HepG2 (cell line): ENCODE measurements around the gene DGKG. TPM values are rescaled to one million over a fixed set of nuclear protein-coding genes. Genes with fewer than 3 reads are reported as not detected.

Source experiments
- BCL6 ChIP-seq: IDR thresholded peaks from 2 replicates; pipeline ENCODE4 v1.6.1; 2016; ENCODE audit warnings: missing genetic modification reagents, missing compliant biosample characterization
- CBX1 ChIP-seq: IDR thresholded peaks from one replicate; pipeline ENCODE4 v1.6.1; 2016; ENCODE audit warnings: antibody characterized with exemption, low read depth
- CC2D1A ChIP-seq: sonication (generic); formaldehyde crosslinking; IDR thresholded peaks from 2 replicates; pipeline ENCODE4 v1.8.1; 2023; ENCODE audit warnings: mild to moderate bottlenecking, missing genetic modification reagents
- EED ChIP-seq: sonication (generic); formaldehyde crosslinking; IDR thresholded peaks from 2 replicates; pipeline ENCODE4 v1.5.0; 2020; ENCODE audit warnings: mild to moderate bottlenecking, missing genetic modification reagents
- ELF1 ChIP-seq: sonication (generic); formaldehyde crosslinking; IDR thresholded peaks from 2 replicates; pipeline ENCODE4 v1.4.0; 2020; ENCODE audit warnings: missing genetic modification reagents
- GTF3A ChIP-seq: sonication (generic); formaldehyde crosslinking; conservative IDR thresholded peaks from 2 replicates; pipeline ENCODE4 v1.4.0; 2020; ENCODE audit warnings: mild to moderate bottlenecking, missing genetic modification reagents
- MAFG ChIP-seq: sonication (generic); formaldehyde crosslinking; IDR thresholded peaks from 2 replicates; pipeline ENCODE4 v1.5.1; 2020; ENCODE audit warnings: mild to moderate bottlenecking, missing genetic modification reagents
- MED8 ChIP-seq: sonication (generic); formaldehyde crosslinking; IDR thresholded peaks from 2 replicates; pipeline ENCODE4 v1.8.1; 2023; ENCODE audit warnings: mild to moderate bottlenecking, missing genetic modification reagents; ENCODE audit not compliant: insufficient replicate concordance
- MIXL1 ChIP-seq: IDR thresholded peaks from 2 replicates; pipeline ENCODE4 v1.6.1; 2016
- MLLT10 ChIP-seq: sonication (generic); formaldehyde crosslinking; IDR thresholded peaks from 2 replicates; pipeline ENCODE4 v1.4.0; 2020; ENCODE audit warnings: missing genetic modification reagents
- NKX3-1 ChIP-seq: sonication (generic); formaldehyde crosslinking; IDR thresholded peaks from 2 replicates; pipeline ENCODE4 v1.5.0; 2020; ENCODE audit warnings: missing genetic modification reagents
- NR2F1 ChIP-seq, 2 experiments: fragments of 450-650 bp in 1 of 2; formaldehyde crosslinking in 1 of 2; IDR thresholded peaks; 2 replicates each; pipeline versions ENCODE4 v1.5.0 to v1.6.1; 2016 to 2020; ENCODE audit warnings: mild to moderate bottlenecking in 1 of 2, missing compliant biosample characterization in 1 of 2, missing genetic modification reagents in 1 of 2, moderate library complexity in 1 of 2
- PCBP2 ChIP-seq: fragments of 200-400 bp; formaldehyde crosslinking; optimal IDR thresholded peaks from 2 replicates; pipeline ENCODE3; 2018; ENCODE audit warnings: low read length, low read depth; ENCODE audit not compliant: poor library complexity, severe bottlenecking
- SP1 ChIP-seq, 2 experiments: fragments of 450-650 bp in 1 of 2; sonication (generic) in 1 of 2; formaldehyde crosslinking in 1 of 2; IDR thresholded peaks; 2 replicates each; pipeline versions ENCODE4 v1.4.0 to v1.6.1; 2016 to 2020; ENCODE audit warnings: missing genetic modification reagents in 1 of 2
- TBX2 ChIP-seq: sonication (generic); formaldehyde crosslinking; IDR thresholded peaks from 2 replicates; pipeline ENCODE4 v1.5.0; 2020; ENCODE audit warnings: missing genetic modification reagents, mild to moderate bottlenecking, borderline replicate concordance
- TOE1 ChIP-seq: sonication (generic); formaldehyde crosslinking; IDR thresholded peaks from 2 replicates; pipeline ENCODE4 v1.4.0; 2020; ENCODE audit warnings: mild to moderate bottlenecking, missing genetic modification reagents
- YEATS2 ChIP-seq: sonication (generic); formaldehyde crosslinking; IDR thresholded peaks from 2 replicates; pipeline ENCODE4 v1.4.0; 2020; ENCODE audit warnings: missing genetic modification reagents, borderline replicate concordance
- ZBTB3 ChIP-seq: sonication (generic); formaldehyde crosslinking; IDR thresholded peaks from 2 replicates; pipeline ENCODE4 v1.4.0; 2020; ENCODE audit warnings: low read depth, mild to moderate bottlenecking, moderate library complexity, missing genetic modification reagents, borderline replicate concordance
- ZBTB42 ChIP-seq: sonication (generic); formaldehyde crosslinking; IDR thresholded peaks from 2 replicates; pipeline ENCODE4 v1.5.0; 2020; ENCODE audit warnings: mild to moderate bottlenecking, missing genetic modification reagents
- ZFP62 ChIP-seq: sonication (generic); formaldehyde crosslinking; IDR thresholded peaks from 2 replicates; pipeline ENCODE4 v1.4.0; 2020; ENCODE audit warnings: missing genetic modification reagents
- ZFP82 ChIP-seq: sonication (generic); formaldehyde crosslinking; IDR thresholded peaks from 2 replicates; pipeline ENCODE4 v1.5.1; 2020; ENCODE audit warnings: mild to moderate bottlenecking, missing genetic modification reagents, borderline replicate concordance
- ZNF180 ChIP-seq: sonication (generic); formaldehyde crosslinking; IDR thresholded peaks from 2 replicates; pipeline ENCODE4 v1.4.0; 2020; ENCODE audit warnings: low read depth, missing genetic modification reagents, borderline replicate concordance
- ZNF350 ChIP-seq: sonication (generic); formaldehyde crosslinking; IDR thresholded peaks from 2 replicates; pipeline ENCODE4 v1.4.0; 2020; ENCODE audit warnings: mild to moderate bottlenecking, low read depth, missing genetic modification reagents, borderline replicate concordance
- ZNF446 ChIP-seq: sonication (generic); formaldehyde crosslinking; IDR thresholded peaks from 2 replicates; pipeline ENCODE4 v1.5.0; 2020; ENCODE audit warnings: mild to moderate bottlenecking, missing genetic modification reagents
- ZNF567 ChIP-seq: sonication (generic); formaldehyde crosslinking; IDR thresholded peaks from 2 replicates; pipeline ENCODE4 v1.8.1; 2023; ENCODE audit warnings: mild to moderate bottlenecking, missing genetic modification reagents, borderline replicate concordance
- ZNF761 ChIP-seq: sonication (generic); formaldehyde crosslinking; conservative IDR thresholded peaks from 2 replicates; pipeline ENCODE4 v1.4.0; 2020; ENCODE audit warnings: mild to moderate bottlenecking, missing genetic modification reagents
- ZNF781 ChIP-seq: sonication (generic); formaldehyde crosslinking; IDR thresholded peaks from 2 replicates; pipeline ENCODE4 v1.5.1; 2020; ENCODE audit warnings: borderline replicate concordance, mild to moderate bottlenecking, missing genetic modification reagents; ENCODE audit errors: not compliant biosample characterization
- ZSCAN9 ChIP-seq: IDR thresholded peaks from 2 replicates; pipeline ENCODE4 v1.6.1; 2016; ENCODE audit warnings: borderline replicate concordance
- polyA plus RNA-seq, 8 experiments: library from polyadenylated mRNA; depleted of rRNA in 3 of 8; stranded (reverse) in 7 of 8; unstranded in 1 of 8; fragments of >200 nt; fragmentation: Illumina TruSeq in 4 of 8; extraction: Trizol in 4 of 8; gene quantifications; 2 replicates each; pipeline versions ENCODE4 v1.2.1 to v1.2.3, GENCODE V29; 2011 to 2016; ENCODE audit warnings: low read depth in 4 of 8, missing spikeins in 1 of 8, mixed read lengths in 1 of 8; ENCODE audit not compliant: insufficient read depth in 1 of 8
- total RNA-seq, 5 experiments: library from RNA; depleted of rRNA; stranded (reverse); fragments of >200 nt; fragmentation: Illumina TruSeq; extraction: Trizol; gene quantifications; 2 replicates each; pipeline ENCODE4 v1.2.3, GENCODE V29; 2016; ENCODE audit warnings: low read depth in 1 of 5
- TF ChIP-seq, protein P1 (sequence below): IDR thresholded peaks from 2 replicates; pipeline ENCODE4 v1.6.1; 2016; ENCODE audit warnings: low read depth
- TF ChIP-seq, protein P2 (sequence below): sonication (generic); formaldehyde crosslinking; IDR thresholded peaks from 2 replicates; pipeline ENCODE4 v1.8.0; 2022; ENCODE audit warnings: mild to moderate bottlenecking, missing genetic modification reagents, moderate library complexity

DGKG gene
- total and polyA plus RNA-seq, 2 of the 13 experiments (the other 11 are each of a cell fraction or from before 2014, with no cell fraction given) = 3.8 to 6.2 TPM

DNA sequence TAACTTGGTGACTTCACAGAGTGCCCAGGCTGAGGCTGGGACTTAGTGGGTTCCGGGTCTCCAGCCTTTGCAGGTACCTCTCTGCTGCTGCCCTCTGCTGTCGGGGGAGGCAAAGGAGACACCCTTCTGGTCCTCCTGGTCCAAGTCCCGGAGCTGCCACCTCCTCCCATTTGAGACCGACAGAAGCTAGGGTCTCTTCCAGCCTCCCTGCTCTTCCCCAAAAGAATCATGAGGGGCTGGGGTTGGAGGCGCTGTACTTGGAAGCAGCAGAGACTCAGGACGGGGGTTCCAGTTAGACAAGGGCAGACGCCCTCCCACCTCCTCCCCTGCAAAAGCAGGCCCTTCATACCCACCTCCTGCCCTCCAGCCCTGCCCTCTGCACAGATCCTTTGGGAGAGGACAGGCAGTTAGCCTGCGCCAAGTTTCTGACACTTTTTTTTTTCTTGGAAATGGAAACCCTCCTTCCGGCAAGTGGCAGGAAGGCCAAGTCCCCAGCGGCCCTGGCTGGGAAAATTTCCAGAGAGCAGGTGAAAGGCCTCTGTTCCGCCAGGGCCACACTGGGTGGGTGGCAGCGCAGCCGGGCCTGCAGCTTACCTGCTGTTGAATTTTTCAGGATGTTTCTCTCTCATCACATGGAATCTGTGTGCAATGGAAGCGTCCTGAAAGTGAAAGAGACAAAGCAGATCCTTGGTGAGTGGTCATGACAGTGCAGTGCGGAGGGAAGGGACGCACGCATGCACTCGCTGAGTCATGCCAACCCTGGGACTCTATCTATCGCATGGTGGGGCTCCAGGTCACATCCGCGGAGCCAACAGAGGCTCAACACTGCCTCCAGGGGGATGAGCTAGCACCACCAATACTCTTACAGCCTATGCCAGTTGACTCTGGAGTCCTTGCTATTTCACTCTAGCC, 119.9 kb downstream of the DGKG start (continued):
- TF ChIP-seq YEATS2 (peak; percentile 79), ZSCAN9 (CRISPR knock-in tag) (0 out of 2 replicates have a peak, but pooled peaks have one; percentile 38), MED8 (CRISPR knock-in tag) (no peak), ZNF567 (CRISPR knock-in tag) (no peak; the same call in 1 of the 2 replicates), ZBTB42 (CRISPR knock-in tag) (no peak), BCL6 (CRISPR knock-in tag) (peak; percentile 56; the same call in 1 of the 2 replicates), ZNF761 (no peak), MAFG (CRISPR knock-in tag) (peak; percentile 97), ZFP82 (CRISPR knock-in tag) (no peak), NR2F1 (CRISPR knock-in tag; IDR thresholded peaks at IDR 0.05) (peak in 1 of 2 experiments; percentile 42; a peak in 1 of 4 replicates), TOE1 (no peak), ZNF446 (no peak), GTF3A (CRISPR knock-in tag) (no peak), PCBP2 (no peak), NKX3-1 (CRISPR knock-in tag) (no peak), CC2D1A (no peak), ZBTB3 (CRISPR knock-in tag) (no peak), CBX1 (no peak), MLLT10 (no peak), SP1 (IDR thresholded peaks at IDR 0.05) (no peak), SP1 (CRISPR knock-in tag; IDR thresholded peaks at IDR 0.05) (no peak), ZNF350 (CRISPR knock-in tag) (peak; percentile 63; the same call in 1 of the 2 replicates), ZFP62 (CRISPR knock-in tag) (no peak), EED (CRISPR knock-in tag) (no peak), ZNF781 (CRISPR knock-in tag) (no peak), ELF1 (CRISPR knock-in tag) (no peak; the same call in 1 of the 2 replicates), ZNF180 (CRISPR knock-in tag) (no peak), MIXL1 (peak; percentile 65; the same call in 1 of the 2 replicates), TBX2 (CRISPR knock-in tag) (peak; percentile 38; the same call in 1 of the 2 replicates)
- TF ChIP-seq, protein P1, sequence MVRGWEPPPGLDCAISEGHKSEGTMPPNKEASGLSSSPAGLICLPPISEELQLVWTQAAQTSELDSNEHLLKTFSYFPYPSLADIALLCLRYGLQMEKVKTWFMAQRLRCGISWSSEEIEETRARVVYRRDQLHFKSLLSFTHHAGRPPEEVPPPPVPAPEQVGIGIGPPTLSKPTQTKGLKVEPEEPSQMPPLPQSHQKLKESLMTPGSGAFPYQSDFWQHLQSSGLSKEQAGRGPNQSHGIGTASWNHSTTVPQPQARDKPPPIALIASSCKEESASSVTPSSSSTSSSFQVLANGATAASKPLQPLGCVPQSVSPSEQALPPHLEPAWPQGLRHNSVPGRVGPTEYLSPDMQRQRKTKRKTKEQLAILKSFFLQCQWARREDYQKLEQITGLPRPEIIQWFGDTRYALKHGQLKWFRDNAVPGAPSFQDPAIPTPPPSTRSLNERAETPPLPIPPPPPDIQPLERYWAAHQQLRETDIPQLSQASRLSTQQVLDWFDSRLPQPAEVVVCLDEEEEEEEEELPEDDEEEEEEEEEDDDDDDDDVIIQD (CRISPR knock-in tag) = peak; percentile 58; the same call in 1 of the 2 replicates
- TF ChIP-seq, protein P2, sequence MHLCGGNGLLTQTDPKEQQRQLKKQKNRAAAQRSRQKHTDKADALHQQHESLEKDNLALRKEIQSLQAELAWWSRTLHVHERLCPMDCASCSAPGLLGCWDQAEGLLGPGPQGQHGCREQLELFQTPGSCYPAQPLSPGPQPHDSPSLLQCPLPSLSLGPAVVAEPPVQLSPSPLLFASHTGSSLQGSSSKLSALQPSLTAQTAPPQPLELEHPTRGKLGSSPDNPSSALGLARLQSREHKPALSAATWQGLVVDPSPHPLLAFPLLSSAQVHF (CRISPR knock-in tag) = no peak
